K562 (cell line): ENCODE results near the gene RALGPS1. TPM values are rescaled to one million over a fixed set of nuclear protein-coding genes. Genes with fewer than 3 reads are reported as not detected.

ENCODE experiments used
- ATAC-seq: fragments of 200-7000 bp; cut with Tn5 transposase; 3 replicates; pipeline ENCODE4 v1.9.1; 2020; ENCODE audit warnings: moderate library complexity
- BruUV-seq: library from RNA; stranded (reverse); fragments of 400-500 nt; replicated peaks from 2 replicates; lab custom pipeline; 2021; lab: Mats Ljungman, UMichigan
- CTCF ChIA-PET: fragments of 300-600 bp; formaldehyde crosslinking; extraction: SDS; loops from one replicate; lab custom pipeline; 2021; ENCODE audit warnings: low intra/inter-chr PET ratio; lab: Yijun Ruan, JAX
- POLR2A ChIA-PET: fragments of 300-600, 350-650 bp; sonication (Branson Sonifier 250); formaldehyde crosslinking; extraction: SDS; loops from one replicate; lab custom pipeline; 2021; ENCODE audit warnings: antibody characterized with exemption, inconsistent platforms; lab: Yijun Ruan, JAX
- DNase-seq, 4 experiments: peaks; one replicate each; pipeline versions ENCODE4 v3.0.0 to v3.0.0-alpha.2; 2011 to 2018; ENCODE audit warnings: low spot score in 3 of 4, mixed read lengths in 3 of 4; ENCODE audit errors: extremely low read depth in 1 of 4
- FAIRE-seq: peaks from 2 replicates; lab custom pipeline; 2011; peaks lifted over from hg19 to GRCh38; lab: Jason Lieb, UNC
- H2AFZ ChIP-seq: 2 replicates; pipeline ENCODE4 v1.6.0; 2011; ENCODE audit warnings: low read depth, low read length, control low read depth, inconsistent platforms
- H3K27ac ChIP-seq: fragments of 200-600 bp; 3 replicates; pipeline ENCODE4 v1.8.0; 2011; ENCODE audit warnings: low read depth, mild to moderate bottlenecking, control low read depth, inconsistent platforms, low read length, moderate library complexity, mixed read lengths; ENCODE audit errors: extremely low read depth
- H3K27me3 ChIP-seq, 2 experiments: fragments of 300-600 bp in 1 of 2; 2 replicates in 1 of 2; 3 replicates in 1 of 2; pipeline versions ENCODE4 v1.6.0 to v1.8.0; 2011; ENCODE audit warnings: inconsistent platforms in 2 of 2, low read length in 2 of 2, mild to moderate bottlenecking in 1 of 2, mixed read lengths in 1 of 2, moderate library complexity in 1 of 2; ENCODE audit not compliant: control insufficient read depth in 2 of 2, insufficient read depth in 2 of 2
- H3K36me3 ChIP-seq: fragments of 300-600 bp; 3 replicates; pipeline ENCODE4 v1.8.0; 2011; ENCODE audit warnings: mild to moderate bottlenecking, low read length, inconsistent platforms; ENCODE audit not compliant: control insufficient read depth, insufficient read depth
- H3K4me1 ChIP-seq, 2 experiments: fragments of 200-600 bp in 1 of 2; replicated peaks in 1 of 2; 2 replicates in 1 of 2; 3 replicates in 1 of 2; pipeline versions ENCODE4 v1.5.1 to v1.8.0; 2011; ENCODE audit warnings: inconsistent platforms in 2 of 2, low read length in 2 of 2, mild to moderate bottlenecking in 1 of 2, mixed read lengths in 1 of 2, moderate library complexity in 1 of 2; ENCODE audit not compliant: control insufficient read depth in 2 of 2, insufficient read depth in 2 of 2
- H3K4me2 ChIP-seq: 2 replicates; pipeline ENCODE4 v1.6.1; 2011; ENCODE audit warnings: low read length, control low read depth, inconsistent platforms, mixed read lengths; ENCODE audit not compliant: insufficient read depth
- H3K4me3 ChIP-seq: fragments of 200-600 bp; sonication (generic), shearing (Covaris generic); 2 replicates; pipeline ENCODE4 v1.5.1; 2016; ENCODE audit warnings: control low read depth, inconsistent platforms
- H3K79me2 ChIP-seq: fragments of 200-600 bp; 3 replicates; pipeline ENCODE4 v1.8.0; 2011; ENCODE audit warnings: low read length, inconsistent platforms; ENCODE audit not compliant: control insufficient read depth, insufficient read depth
- H3K9ac ChIP-seq, 2 experiments: 2 replicates each; pipeline versions ENCODE4 v1.6.0 to v1.6.1; 2011; ENCODE audit warnings: low read depth in 2 of 2, low read length in 2 of 2, control low read depth in 1 of 2, inconsistent platforms in 1 of 2, mild to moderate bottlenecking in 1 of 2, mixed read lengths in 1 of 2; ENCODE audit not compliant: insufficient read depth in 1 of 2
- H3K9me1 ChIP-seq: one replicate; pipeline ENCODE4 v1.6.0; 2011; ENCODE audit warnings: inconsistent platforms, mild to moderate bottlenecking, low read length, moderate library complexity; ENCODE audit not compliant: control insufficient read depth, insufficient read depth
- H3K9me3 ChIP-seq: replicated peaks from 2 replicates; pipeline ENCODE4 v1.5.1; 2011; ENCODE audit warnings: low read depth, low read length, inconsistent platforms; ENCODE audit not compliant: control insufficient read depth, insufficient read depth
- H4K20me1 ChIP-seq: replicated peaks from 2 replicates; pipeline ENCODE4 v1.6.1; 2011; ENCODE audit warnings: low read length, inconsistent platforms, mixed read lengths; ENCODE audit not compliant: control insufficient read depth, insufficient read depth
- DACH1 ChIP-seq: fragments of 450-650 bp; IDR thresholded peaks from 2 replicates; pipeline ENCODE4 v1.6.1; 2018; ENCODE audit not compliant: partially characterized antibody
- DPF2 ChIP-seq: fragments of 450-650 bp; IDR thresholded peaks from 2 replicates; pipeline ENCODE4 v1.6.1; 2016
- EGR1 ChIP-seq: fragments of 450-650 bp; conservative IDR thresholded peaks from 2 replicates; pipeline ENCODE4 v1.6.1; 2017; ENCODE audit warnings: mild to moderate bottlenecking
- HMGXB4 ChIP-seq: sonication (generic); formaldehyde crosslinking; IDR thresholded peaks from 2 replicates; pipeline ENCODE4 v1.8.1; 2023; ENCODE audit warnings: mild to moderate bottlenecking, missing genetic modification reagents
- KHSRP ChIP-seq: fragments of 450-650 bp; IDR thresholded peaks from 2 replicates; pipeline ENCODE4 v1.6.1; 2017
- MED1 ChIP-seq: sonication (generic); formaldehyde crosslinking; IDR thresholded peaks from 2 replicates; pipeline ENCODE4 v1.8.1; 2023; ENCODE audit warnings: missing genetic modification reagents, borderline replicate concordance
- MEF2A ChIP-seq: IDR thresholded peaks from 2 replicates; pipeline ENCODE4 v1.6.1; 2011; ENCODE audit warnings: low read depth, mild to moderate bottlenecking, low read length, moderate library complexity; ENCODE audit not compliant: control insufficient read depth
- NFE2L1 ChIP-seq: fragments of 450-650 bp; IDR thresholded peaks from 2 replicates; pipeline ENCODE4 v1.6.1; 2016; ENCODE audit warnings: missing genetic modification characterization, low read depth, mild to moderate bottlenecking, missing compliant biosample characterization, moderate library complexity, borderline replicate concordance
- PKNOX1 ChIP-seq: fragments of 450-650 bp; IDR thresholded peaks from 2 replicates; pipeline ENCODE4 v1.6.1; 2016
- PML ChIP-seq: IDR thresholded peaks from 2 replicates; pipeline ENCODE4 v1.6.1; 2012; ENCODE audit warnings: low read length, inconsistent platforms
- RBM34 ChIP-seq: fragments of 200-400 bp; formaldehyde crosslinking; IDR thresholded peaks from 2 replicates; pipeline ENCODE4 v1.6.1; 2018; ENCODE audit warnings: low read length, borderline replicate concordance; ENCODE audit not compliant: insufficient read depth
- SOX6 ChIP-seq: fragments of 450-650 bp; IDR thresholded peaks from 2 replicates; pipeline ENCODE4 v1.6.1; 2014; ENCODE audit warnings: mild to moderate bottlenecking
- TCF15 ChIP-seq: fragments of 250-450 bp; sonication (Bioruptor Pico); IDR thresholded peaks from 2 replicates; pipeline ENCODE4 v1.8.0; 2022; ENCODE audit warnings: moderate library complexity, mild to moderate bottlenecking, inconsistent platforms
- ZBTB43 ChIP-seq: sonication (generic); formaldehyde crosslinking; IDR thresholded peaks from 2 replicates; pipeline ENCODE4 v1.8.0; 2023; ENCODE audit warnings: mild to moderate bottlenecking, missing genetic modification reagents
- ZC3H11A ChIP-seq: IDR thresholded peaks from 2 replicates; pipeline ENCODE4 v1.6.1; 2012; ENCODE audit warnings: low read depth, low read length, improper control_type of control experiment
- ZNF253 ChIP-seq: fragments of 250-450 bp; sonication (Bioruptor Pico); conservative IDR thresholded peaks from 2 replicates; pipeline ENCODE4 v1.6.1; 2021; ENCODE audit warnings: mild to moderate bottlenecking
- ZNF444 ChIP-seq: fragments of 250-450 bp; sonication (Bioruptor Pico); IDR thresholded peaks from 2 replicates; pipeline ENCODE4 v1.4.0; 2020; ENCODE audit warnings: mild to moderate bottlenecking, moderate library complexity
- ZNF695 ChIP-seq: fragments of 450-650 bp; formaldehyde crosslinking; IDR thresholded peaks from 2 replicates; pipeline ENCODE4 v1.4.0; 2020; ENCODE audit warnings: mild to moderate bottlenecking, moderate library complexity
- ZSCAN29 ChIP-seq: fragments of 450-650 bp; IDR thresholded peaks from 2 replicates; pipeline ENCODE4 v1.6.1; 2017
- WGBS: fragments of 100-300 bp; shearing (Covaris generic); methylation state at CpG from one replicate; pipeline ENCODE4 v1.1.6; 2016; ENCODE audit warnings: low coverage, mixed read lengths; ENCODE audit not compliant: insufficient coverage; ENCODE audit errors: missing lambda C conversion rate; 5-methylcytosine and 5-hydroxymethylcytosine counted together
- in situ Hi-C: fragments of 300-500 bp; cut with MboI; formaldehyde crosslinking; loops from 4 replicates; pipeline ENCODE4 v1.15.0; 2018; ENCODE audit warnings: inconsistent platforms, mixed read lengths
- intact Hi-C: fragments of 100-400 bp; cut with micrococcal nuclease; formaldehyde crosslinking; loops from 2 replicates; pipeline ENCODE4 v1.14.2; 2022
- polyA plus RNA-seq, 8 experiments: library from polyadenylated mRNA; depleted of rRNA in 4 of 8; stranded (reverse) in 5 of 8; unstranded in 3 of 8; fragments of >200 nt; fragmentation: Nextera tagmentation in 2 of 8; fragmentation: Illumina TruSeq in 1 of 8; extraction: Ambion mirVana in 2 of 8; extraction: Trizol in 1 of 8; gene quantifications; 2 replicates each; pipeline versions ENCODE4 v1.2.1 to v1.2.3, GENCODE V29; 2011 to 2014; ENCODE audit warnings: inconsistent platforms in 1 of 8, missing spikeins in 1 of 8
- total RNA-seq, 7 experiments: library from RNA; depleted of rRNA in 6 of 7; stranded (reverse); fragments of >200 nt in 6 of 7; fragmentation: Illumina TruSeq in 2 of 7; extraction: Trizol in 2 of 7; gene quantifications; 2 replicates each; pipeline versions ENCODE4 v1.2.1 to v1.2.3, GENCODE V29; 2011 to 2021; ENCODE audit warnings: low replicate concordance in 1 of 7

RALGPS1 gene
- total and polyA plus RNA-seq, 9 of the 15 experiments (the other 6 are each of a cell fraction or from before 2014, with no cell fraction given): 0.04 to 2.6 (median 1.5) TPM

GRCh38 chr9:127034691-127035090, 120.1 kb downstream of the RALGPS1 start:
- Histone ChIP-seq H3K9ac (no peak overlapping the region), H3K79me2 (no peaks in the 10 kb centered on the region), H3K27me3 (peaks cover 0 to 21% of the 10 kb centered on the region in 2 experiments; a peak in 2 of 5 replicates), H3K4me3 (no peak overlapping the region), H3K27ac (no peak overlapping the region), H3K9me1 (no peaks in the 10 kb centered on the region), H3K4me2 (peak overlapping the region; percentile 23; the same call in 1 of the 2 replicates), H3K36me3 (no peaks in the 10 kb centered on the region), H3K9me3 (no peaks in the 10 kb centered on the region), H2AFZ (0 out of 2 replicates have a peak overlapping the region, but pooled peaks have one; percentile 10), H3K4me1 (peaks cover 0 to 12% of the 10 kb centered on the region in 2 experiments; a peak in 3 of 5 replicates), H4K20me1 (no peaks in the 10 kb centered on the region)
- in situ Hi-C loops (no loop called here), intact Hi-C loops (no loop called here)
- ChIA-PET CTCF (interaction anchor here (0.6 kb wide), 1 partner anchor 57 kb away, joined by 6 read pairs; no protein-coding TSS in a partner anchor), POLR2A (interaction anchor here (1.3 kb wide), 1 partner anchor 13 kb away, joined by 3 read pairs; no protein-coding TSS in a partner anchor)
- FAIRE-seq (peak; percentile 85), DNase-seq (peak; percentile 16 to 62 (median 39)), ATAC-seq (peak; percentile 78)
- no TSS peak for BruUV-seq
- WGBS: 0% methylated on average over 1 of the region's 1 CpG
- TF ChIP-seq KHSRP (no peak), ZC3H11A (no peak), DPF2 (peak; percentile 68), ZNF695 (no peak), MEF2A (no peak), NFE2L1 (no peak), RBM34 (no peak), PML (no peak), DACH1 (no peak), ZNF253 (CRISPR knock-in tag) (no peak), HMGXB4 (CRISPR knock-in tag) (no peak), TCF15 (CRISPR knock-in tag) (no peak), ZSCAN29 (no peak), SOX6 (peak; percentile 42; the same call in 1 of the 2 replicates), PKNOX1 (peak; percentile 24; the same call in 1 of the 2 replicates), ZNF444 (CRISPR knock-in tag) (no peak), ZBTB43 (no peak), EGR1 (no peak), MED1 (CRISPR knock-in tag) (no peak)
